Measurements from ENCODE around the gene ADGRA3. TPM values are rescaled to one million over a fixed set of nuclear protein-coding genes. Genes with fewer than 3 reads are reported as not detected.

Gene ADGRA3
- total and polyA plus RNA-seq, 7 experiments from 2014 or later, result 0.60 to 5.2 (median 4.3) TPM

GRCh38 chr4:22483551-22483981, 32.3 kb downstream of the ADGRA3 start:
- Mint-ChIP-seq H3K4me1 (peaks cover 6 to 53% (median 28%) of the 10 kb centered on the region in 7 donors), H3K9me3 (peaks cover 0 to 6% (median 0%) of the 10 kb centered on the region in 11 donors), H3K4me3 (peak overlapping the region in 1 of 10 donors; percentile 6), H3K27me3 (no peaks in the 10 kb centered on the region), H3K36me3 (peaks cover 0 to 10% (median 7%) of the 10 kb centered on the region in 5 donors), H3K27ac (peak overlapping the region in 3 of 9 donors; percentile 5 to 43 (median 37))
- CTCF ChIA-PET, result no interaction called here
- DNase-seq (no peak), ATAC-seq (peak; percentile 46)
- POLR2A ChIA-PET, result interaction anchor here (0.6 kb wide), 2 partner anchors 193 to 1287 kb away, joined by 3 read pairs; no protein-coding TSS in a partner anchor
- Histone ChIP-seq H3K4me3 (ENCODE audit: low read length) (no peak overlapping the region), H3K36me3 (ENCODE audit: control insufficient read depth in 2 of 3, insufficient read depth in 3 of 3, low read length in 3 of 3) (no peaks in the 10 kb centered on the region), H3K4me1 (ENCODE audit: control insufficient read depth in 2 of 2, insufficient read depth in 2 of 2, low read length in 2 of 2) (no peaks in the 10 kb centered on the region), H3K9me3 (ENCODE audit: control insufficient read depth in 2 of 3, low read length in 3 of 3) (no peaks in the 10 kb centered on the region), H3K27ac (ENCODE audit: low read depth, low read length) (no peak overlapping the region), H3K27me3 (ENCODE audit: control insufficient read depth in 2 of 2, insufficient read depth in 2 of 2, low read length in 2 of 2) (no peaks in the 10 kb centered on the region)
- intact Hi-C loops (cut with micrococcal nuclease), result no loop called here

- Histone ChIP-seq H3K4me1 (ENCODE audit: control insufficient read depth in 2 of 2, insufficient read depth in 2 of 2, low read length in 2 of 2) (no peaks in the 10 kb centered on the region), H3K27me3 (ENCODE audit: control insufficient read depth in 2 of 2, insufficient read depth in 2 of 2, low read length in 2 of 2) (no peaks in the 10 kb centered on the region), H3K4me3 (ENCODE audit: low read length) (no peak overlapping the region), H3K36me3 (ENCODE audit: control insufficient read depth in 2 of 3, insufficient read depth in 3 of 3, low read length in 3 of 3) (no peaks in the 10 kb centered on the region), H3K27ac (ENCODE audit: low read depth, low read length) (no peak overlapping the region), H3K9me3 (ENCODE audit: control insufficient read depth in 2 of 3, low read length in 3 of 3) (no peaks in the 10 kb centered on the region)
- Mint-ChIP-seq H3K4me1 (peaks cover 11 to 56% (median 31%) of the 10 kb centered on the region in 7 donors), H3K9me3 (peaks cover 0 to 5% (median 0%) of the 10 kb centered on the region in 11 donors), H3K4me3 (peak overlapping the region in 1 of 10 donors; percentile 54), H3K36me3 (peaks cover 0 to 10% (median 6%) of the 10 kb centered on the region in 5 donors), H3K27me3 (no peaks in the 10 kb centered on the region), H3K27ac (peak overlapping the region in 3 of 9 donors; percentile 36 to 43 (median 37))
- ChIA-PET CTCF (interaction anchor here (0.6 kb wide), 1 partner anchor 209 kb away, joined by 4 read pairs; no protein-coding TSS in a partner anchor), POLR2A (no interaction called here)
- intact Hi-C loops (cut with micrococcal nuclease), result no loop called here
- ATAC-seq (no peak), DNase-seq (no peak)
Observed at GRCh38 chr4:22482250-22483127, 33.4 kb downstream of the ADGRA3 start.

- H3K4me1 Mint-ChIP-seq, result peaks cover 11 to 50% (median 31%) of the 10 kb centered on the region in 7 donors
- H3K27ac Mint-ChIP-seq, result peak overlapping the region in 2 of 9 donors; percentile 9 to 11
- H3K9me3 ChIP-seq (ENCODE audit: control insufficient read depth in 2 of 3, low read length in 3 of 3), result no peaks in the 10 kb centered on the region
- H3K36me3 ChIP-seq (ENCODE audit: control insufficient read depth in 2 of 3, insufficient read depth in 3 of 3, low read length in 3 of 3), result no peaks in the 10 kb centered on the region
- POLR2A ChIA-PET, result no interaction called here
- intact Hi-C loops (cut with micrococcal nuclease), result no loop called here
- H3K4me3 Mint-ChIP-seq, result no peak overlapping the region
- H3K4me3 ChIP-seq (ENCODE audit: low read length), result no peak overlapping the region
- no peaks in the 10 kb centered on the region for H3K4me1 ChIP-seq (ENCODE audit: control insufficient read depth in 2 of 2, insufficient read depth in 2 of 2, low read length in 2 of 2)
- ATAC-seq (no peak), DNase-seq (no peak)
- H3K27me3 Mint-ChIP-seq, result no peaks in the 10 kb centered on the region
- H3K27ac ChIP-seq (ENCODE audit: low read depth, low read length), result no peak overlapping the region
- H3K27me3 ChIP-seq (ENCODE audit: control insufficient read depth in 2 of 2, insufficient read depth in 2 of 2, low read length in 2 of 2), result no peaks in the 10 kb centered on the region
- H3K36me3 Mint-ChIP-seq, result peaks cover 0 to 11% (median 8%) of the 10 kb centered on the region in 5 donors
- CTCF ChIA-PET, result no interaction called here
- peaks cover 0 to 5% (median 0%) of the 10 kb centered on the region in 11 donors for H3K9me3 Mint-ChIP-seq
Observed at GRCh38 chr4:22480675-22481327, 35.1 kb downstream of the ADGRA3 start.

- Mint-ChIP-seq H3K27ac (peak overlapping the region in 2 of 9 donors; percentile 8 to 11), H3K4me3 (peak overlapping the region in 1 of 10 donors; percentile 33), H3K9me3 (peaks cover 0 to 5% (median 0%) of the 10 kb centered on the region in 11 donors), H3K27me3 (no peaks in the 10 kb centered on the region), H3K36me3 (peaks cover 0 to 11% (median 8%) of the 10 kb centered on the region in 5 donors), H3K4me1 (peaks cover 6 to 32% (median 16%) of the 10 kb centered on the region in 7 donors)
- H3K27ac ChIP-seq (ENCODE audit: low read depth, low read length), result no peak overlapping the region
- H3K36me3 ChIP-seq (ENCODE audit: control insufficient read depth in 2 of 3, insufficient read depth in 3 of 3, low read length in 3 of 3), result no peaks in the 10 kb centered on the region
- DNase-seq (no peak), ATAC-seq (no peak)
- POLR2A ChIA-PET, result no interaction called here
- no peaks in the 10 kb centered on the region for H3K4me1 ChIP-seq (ENCODE audit: control insufficient read depth in 2 of 2, insufficient read depth in 2 of 2, low read length in 2 of 2)
- H3K9me3 ChIP-seq (ENCODE audit: control insufficient read depth in 2 of 3, low read length in 3 of 3), result no peaks in the 10 kb centered on the region
- CTCF ChIA-PET, result no interaction called here
- H3K4me3 ChIP-seq (ENCODE audit: low read length), result no peak overlapping the region
- no peaks in the 10 kb centered on the region for H3K27me3 ChIP-seq (ENCODE audit: control insufficient read depth in 2 of 2, insufficient read depth in 2 of 2, low read length in 2 of 2)
- intact Hi-C loops (cut with micrococcal nuclease), result no loop called here
Observed at GRCh38 chr4:22478426-22478825, 37.4 kb downstream of the ADGRA3 start.

- Histone ChIP-seq H3K36me3 (ENCODE audit: control insufficient read depth in 2 of 3, insufficient read depth in 3 of 3, low read length in 3 of 3) (no peaks in the 10 kb centered on the region), H3K27me3 (ENCODE audit: control insufficient read depth in 2 of 2, insufficient read depth in 2 of 2, low read length in 2 of 2) (no peaks in the 10 kb centered on the region), H3K4me3 (ENCODE audit: low read length) (no peak overlapping the region), H3K27ac (ENCODE audit: low read depth, low read length) (no peak overlapping the region), H3K9me3 (ENCODE audit: control insufficient read depth in 2 of 3, low read length in 3 of 3) (no peaks in the 10 kb centered on the region), H3K4me1 (ENCODE audit: control insufficient read depth in 2 of 2, insufficient read depth in 2 of 2, low read length in 2 of 2) (no peaks in the 10 kb centered on the region)
- no peak overlapping the region for H3K4me3 Mint-ChIP-seq
- peaks cover 0 to 11% (median 4%) of the 10 kb centered on the region in 5 donors for H3K36me3 Mint-ChIP-seq
- no peaks in the 10 kb centered on the region for H3K27me3 Mint-ChIP-seq
- ChIA-PET CTCF (no interaction called here), POLR2A (no interaction called here)
- H3K4me1 Mint-ChIP-seq, result peaks cover 6 to 29% (median 12%) of the 10 kb centered on the region in 7 donors
- intact Hi-C loops (cut with micrococcal nuclease), result no loop called here
- H3K27ac Mint-ChIP-seq, result no peak overlapping the region
- DNase-seq, result no peak
- ATAC-seq, result no peak
- no peaks in the 10 kb centered on the region for H3K9me3 Mint-ChIP-seq
Observed at GRCh38 chr4:22477813-22478182, 38.1 kb downstream of the ADGRA3 start.

- Histone ChIP-seq H3K27ac (ENCODE audit: low read depth, low read length) (no peak overlapping the region), H3K27me3 (ENCODE audit: control insufficient read depth in 2 of 2, insufficient read depth in 2 of 2, low read length in 2 of 2) (no peaks in the 10 kb centered on the region), H3K4me1 (ENCODE audit: control insufficient read depth in 2 of 2, insufficient read depth in 2 of 2, low read length in 2 of 2) (no peaks in the 10 kb centered on the region), H3K9me3 (ENCODE audit: control insufficient read depth in 2 of 3, low read length in 3 of 3) (no peaks in the 10 kb centered on the region), H3K36me3 (ENCODE audit: control insufficient read depth in 2 of 3, insufficient read depth in 3 of 3, low read length in 3 of 3) (peaks cover 0 to under 1% (median 0%) of the 10 kb centered on the region in 3 experiments), H3K4me3 (ENCODE audit: low read length) (no peak overlapping the region)
- DNase-seq, result no peak
- Mint-ChIP-seq H3K27ac (no peak overlapping the region), H3K4me1 (peaks cover 6 to 29% (median 12%) of the 10 kb centered on the region in 7 donors), H3K9me3 (no peaks in the 10 kb centered on the region), H3K4me3 (no peak overlapping the region), H3K36me3 (peaks cover 0 to 16% (median 4%) of the 10 kb centered on the region in 5 donors), H3K27me3 (no peaks in the 10 kb centered on the region)
- ChIA-PET CTCF (no interaction called here), POLR2A (no interaction called here)
- no peak for ATAC-seq
- intact Hi-C loops (cut with micrococcal nuclease), result no loop called here
Observed at GRCh38 chr4:22477136-22477812, 38.6 kb downstream of the ADGRA3 start.
